NCI-H1105 treated with DMSO at 0.1 percent for 48 hours (cell line): ENCODE measurements around the gene GIN1.
A peak's percentile ranks its signal among the peaks of the same experiment; 100 is the strongest.
"Not testable (repeated sequence)": the region's sequence is repeated elsewhere in the genome, so short reads cannot be mapped to it uniquely, and the experiment has no call there.

Experiments
- DNase-seq: peaks from one replicate; lab custom pipeline; 2025; lab: John Stamatoyannopoulos, UW

Gene GIN1

GRCh38 chr5:103119765-103120606 lies at the start of gene GIN1, which contains the start of gene PPIP5K2:
Gene GIN1 (minus strand): TSS chr5:103120138. CDS start chr5:103108707, 11,431 bp downstream.
Gene PPIP5K2 (plus strand): TSS chr5:103120301. CDS start chr5:103129590, 9,289 bp downstream.
- peak; percentile 93 for DNase-seq

GRCh38 chr5:103166706-103167105 lies 46.8 kb upstream of the GIN1 start:
- no peak for DNase-seq

- DNase-seq, result no peak
Observed at GRCh38 chr5:103151156-103151555, 31.2 kb upstream of the GIN1 start.

- DNase-seq, result no peak
Observed at GRCh38 chr5:103148213-103148612, 28.3 kb upstream of the GIN1 start.

GRCh38 chr5:103145196-103145595 lies 25.3 kb upstream of the GIN1 start:
- no peak for DNase-seq

GRCh38 chr5:103142132-103142531 lies 22.2 kb upstream of the GIN1 start:
- DNase-seq, result not testable (repeated sequence)

GRCh38 chr5:103139264-103139865 lies 19.4 kb upstream of the GIN1 start:
- DNase-seq, result peak; percentile 36

GRCh38 chr5:103138202-103138690 lies 18.3 kb upstream of the GIN1 start:
- no peak for DNase-seq

GRCh38 chr5:103135461-103135860 lies 15.5 kb upstream of the GIN1 start:
- no peak for DNase-seq

- no peak for DNase-seq
Observed at GRCh38 chr5:103133231-103133630, 13.3 kb upstream of the GIN1 start.

- DNase-seq, result no peak
Observed at GRCh38 chr5:103132684-103133083, 12.7 kb upstream of the GIN1 start.

- DNase-seq, result no peak
Observed at GRCh38 chr5:103128202-103128601, 8.3 kb upstream of the GIN1 start.

GRCh38 chr5:103127292-103127817 lies 7.4 kb upstream of the GIN1 start:
- DNase-seq, result no peak

- no peak for DNase-seq
Observed at GRCh38 chr5:103126557-103126956, 6.6 kb upstream of the GIN1 start.

- no peak for DNase-seq
Observed at GRCh38 chr5:103122242-103122641, 2.3 kb upstream of the GIN1 start.

GRCh38 chr5:103120607-103121200 lies 766 bp upstream of the GIN1 start:
- DNase-seq, result no peak

- DNase-seq, result peak; percentile 23
Observed at GRCh38 chr5:103119070-103119764, 721 bp downstream of the GIN1 start.

- DNase-seq, result no peak
Observed at GRCh38 chr5:103117471-103117991, 2.4 kb downstream of the GIN1 start.

GRCh38 chr5:103114440-103114839 lies 5.5 kb downstream of the GIN1 start:
- DNase-seq, result no peak

GRCh38 chr5:103112910-103113309 lies 7.0 kb downstream of the GIN1 start:
- no peak for DNase-seq

GRCh38 chr5:103111468-103111867 lies 8.5 kb downstream of the GIN1 start:
- DNase-seq, result no peak

- no peak for DNase-seq
Observed at GRCh38 chr5:103110403-103110802, 9.5 kb downstream of the GIN1 start.
